HL-60/S4 (cell line): ENCODE results near the gene UNC13C.

ENCODE experiments used
- in situ Hi-C: fragments of 300-500 bp; cut with MboI; formaldehyde crosslinking; loops from 2 replicates; pipeline ENCODE4 v1.14.3; 2022; ENCODE audit warnings: low sequenced_read_pairs

UNC13C gene

DNA sequence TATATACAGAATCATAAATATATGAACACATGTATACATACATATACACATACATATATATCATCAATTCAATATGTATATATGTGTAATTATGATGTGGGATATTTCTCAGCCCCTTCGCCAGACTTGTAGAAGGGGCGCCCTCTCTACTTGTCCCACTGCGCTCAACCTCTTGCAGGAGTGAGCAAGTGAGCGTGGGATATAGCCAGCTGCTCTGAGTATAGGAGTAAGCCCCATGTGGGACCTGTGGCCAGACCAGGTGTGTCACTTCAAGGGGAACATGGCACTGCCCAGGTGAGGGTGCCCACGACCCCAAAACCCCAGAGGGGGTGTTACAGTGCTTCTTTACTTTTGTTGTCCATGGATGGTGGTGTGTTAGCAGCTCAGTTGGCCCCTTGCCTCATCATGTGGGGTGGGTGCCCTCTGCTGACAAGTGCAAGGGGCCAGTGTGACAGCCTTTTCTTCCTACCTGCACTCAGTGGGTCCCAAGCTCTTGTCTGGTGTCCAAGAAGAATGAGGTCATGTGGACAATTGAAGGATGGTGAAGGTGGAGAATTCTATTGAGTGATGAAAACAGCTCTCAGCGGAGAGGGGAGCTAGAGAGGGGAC, 304.1 kb downstream of the UNC13C start:
- in situ Hi-C loops: no loop called here

DNA sequence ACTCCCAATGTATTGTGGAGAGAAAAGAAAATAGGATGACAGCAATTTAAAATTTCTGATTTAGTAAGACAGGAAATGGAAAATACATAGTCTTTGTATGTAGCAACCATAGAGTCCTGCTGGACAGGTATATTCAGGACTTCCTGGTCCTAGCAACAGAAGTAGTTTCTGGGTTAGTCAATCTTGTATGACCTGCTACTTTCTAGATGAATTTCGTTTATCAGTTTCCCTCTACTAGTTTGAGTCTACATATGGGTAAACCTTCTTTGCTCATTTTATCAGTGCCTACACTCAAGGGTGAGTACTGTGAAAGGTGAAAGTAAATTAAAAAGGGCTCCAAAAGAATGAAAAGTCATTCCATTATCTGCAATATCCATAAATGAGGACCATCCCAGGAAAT, 309.8 kb downstream of the UNC13C start:
- in situ Hi-C loops: no loop called here

DNA sequence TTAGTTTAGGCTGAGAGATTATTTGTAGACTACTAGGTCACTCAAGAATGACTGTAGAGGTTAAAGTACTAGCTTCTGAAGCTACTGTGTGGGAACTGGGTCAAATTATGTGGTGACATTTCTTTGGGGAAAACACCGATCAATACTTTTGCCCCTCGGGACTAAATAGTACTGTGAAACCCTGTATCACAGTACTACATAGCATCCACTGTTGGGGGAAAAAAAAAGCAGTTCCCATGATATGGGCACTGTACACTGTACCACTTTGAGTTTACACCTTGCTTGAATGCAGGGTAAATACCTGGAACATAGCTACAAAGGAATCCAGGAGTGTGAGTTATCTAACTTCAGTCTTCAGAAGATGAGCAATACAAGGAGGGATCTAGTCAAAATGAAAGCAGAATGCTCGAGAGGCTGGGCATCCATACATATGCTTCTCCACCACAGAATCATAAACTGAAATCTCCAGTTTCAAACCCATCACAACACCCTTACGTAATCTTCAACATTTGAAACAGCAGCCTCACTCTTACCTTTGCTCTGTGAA, 311.4 kb downstream of the UNC13C start:
- in situ Hi-C loops: no loop called here

DNA sequence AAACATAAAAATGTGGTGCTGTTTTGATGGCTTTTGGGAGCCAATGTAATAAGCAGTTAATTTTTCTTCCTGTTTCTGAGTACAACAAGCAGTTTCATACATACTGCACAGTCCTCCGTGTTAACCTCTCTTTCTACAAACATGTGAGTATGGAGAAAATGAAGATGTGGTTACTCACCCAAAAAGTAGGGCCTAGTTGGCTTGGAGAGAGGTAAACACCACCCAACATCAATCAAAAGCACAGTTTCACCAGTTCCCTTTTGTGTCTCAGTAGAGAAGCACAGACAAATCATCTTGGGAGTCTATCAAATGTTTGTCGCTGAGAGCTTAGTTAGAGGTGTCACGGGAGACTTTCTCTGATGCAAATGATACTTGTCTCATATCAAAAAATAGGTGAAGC, 320.2 kb downstream of the UNC13C start:
- in situ Hi-C loops: no loop called here

DNA sequence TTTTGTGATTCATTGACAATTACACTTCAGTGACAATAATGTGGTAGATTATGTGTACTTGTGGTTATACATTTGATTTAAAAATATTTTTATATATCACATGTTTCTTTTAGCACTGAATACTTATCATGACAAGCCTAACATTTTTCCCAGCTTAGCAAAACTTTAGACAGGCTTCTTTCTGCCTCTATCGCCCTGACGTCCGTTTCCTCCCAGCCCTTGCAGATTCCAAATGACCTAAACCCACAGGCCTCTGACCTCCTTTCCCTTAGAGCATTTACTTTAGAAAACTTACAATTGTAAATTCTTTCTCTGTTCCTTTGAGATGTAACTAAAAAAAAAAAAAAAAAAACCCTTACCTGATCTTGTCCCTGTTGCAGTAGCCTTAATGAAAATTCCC, 326.1 kb downstream of the UNC13C start:
- in situ Hi-C loops: no loop called here

DNA sequence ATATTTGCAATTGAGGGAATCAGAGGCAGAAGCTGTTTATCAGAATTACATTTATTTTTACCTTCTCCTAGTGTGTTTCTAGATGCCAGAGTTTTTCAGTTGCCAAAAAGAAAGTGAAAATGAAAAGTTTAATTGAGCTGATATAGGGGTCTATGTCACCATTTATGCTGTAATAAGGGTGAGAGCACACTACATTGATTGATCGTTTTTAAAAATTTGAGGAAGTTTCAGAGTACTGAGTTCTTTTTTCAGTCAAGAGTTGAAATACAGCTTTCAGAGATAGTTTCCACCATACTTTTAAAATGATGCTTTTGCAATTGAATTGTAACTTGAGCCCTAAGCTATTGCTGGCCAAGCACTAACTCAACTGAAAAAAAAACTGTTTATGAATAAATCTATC, 326.9 kb downstream of the UNC13C start:
- in situ Hi-C loops: no loop called here

DNA sequence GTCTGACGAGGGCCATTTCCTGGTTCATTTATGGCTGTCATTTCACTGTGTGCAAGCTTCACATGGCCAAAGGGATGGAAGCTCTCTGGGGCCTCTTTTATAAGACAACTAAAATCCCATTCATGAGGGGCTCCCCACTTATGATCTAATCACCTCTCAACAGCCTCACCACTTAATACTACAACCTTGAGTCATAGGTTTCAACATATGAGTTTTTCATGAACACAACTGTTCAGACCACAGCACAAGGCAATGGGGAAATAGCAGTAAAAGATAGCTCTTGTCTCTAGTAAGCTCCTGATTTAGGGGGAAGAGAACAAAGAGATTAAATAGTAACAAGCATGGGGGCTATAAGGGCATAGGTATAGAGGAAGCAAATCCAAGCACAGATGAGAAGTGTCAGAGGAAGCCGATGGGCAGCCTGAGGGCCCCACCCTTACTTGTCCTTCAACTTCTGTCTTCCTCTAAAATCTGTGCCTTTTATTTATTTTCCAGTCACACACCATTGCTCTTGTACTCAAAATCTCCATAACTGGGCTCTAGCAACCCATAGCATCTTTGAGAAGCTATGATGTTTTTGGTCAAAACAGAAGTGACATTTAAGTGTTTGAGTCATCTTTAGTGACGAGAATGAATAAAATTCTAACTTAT, 329.1 kb downstream of the UNC13C start:
- in situ Hi-C loops: no loop called here

DNA sequence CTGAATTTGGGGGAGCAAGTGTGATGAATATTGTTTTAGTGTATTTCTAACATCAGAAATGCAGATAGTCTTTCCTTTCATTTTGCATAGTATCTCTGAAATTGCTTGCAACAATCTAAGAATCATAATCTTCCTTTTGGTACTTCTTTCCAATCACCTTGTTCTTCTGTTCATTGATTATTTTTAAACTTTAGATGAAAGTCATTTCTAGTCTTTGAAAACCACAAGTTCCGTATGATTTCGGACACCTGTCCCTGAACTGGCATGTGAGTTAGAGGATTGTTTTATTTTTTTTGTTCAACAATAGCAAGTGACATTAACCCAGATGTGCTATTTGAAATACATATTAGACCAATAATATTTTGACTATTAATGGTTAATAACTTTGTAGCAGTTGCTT, 329.7 kb downstream of the UNC13C start:
- in situ Hi-C loops: no loop called here

DNA sequence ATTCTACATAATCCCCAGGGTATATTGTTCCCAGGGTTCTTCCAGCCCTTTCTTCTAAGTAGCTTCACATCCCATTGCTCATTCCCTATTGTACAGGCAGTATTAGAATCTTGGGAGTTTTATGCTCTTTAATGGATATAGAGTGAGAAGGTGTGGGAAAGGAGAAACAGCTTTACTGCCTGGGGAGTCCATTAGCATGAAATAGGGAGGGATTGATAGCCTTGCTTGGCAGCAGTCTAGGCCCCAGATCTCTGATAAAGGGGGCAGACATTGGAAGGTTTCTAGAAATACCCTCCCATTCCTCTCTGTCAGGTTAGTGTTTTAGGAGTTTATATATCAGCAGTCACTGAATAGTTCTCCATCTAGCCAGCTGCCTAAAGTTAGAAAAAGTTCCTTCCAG, 334.3 kb downstream of the UNC13C start:
- in situ Hi-C loops: no loop called here

DNA sequence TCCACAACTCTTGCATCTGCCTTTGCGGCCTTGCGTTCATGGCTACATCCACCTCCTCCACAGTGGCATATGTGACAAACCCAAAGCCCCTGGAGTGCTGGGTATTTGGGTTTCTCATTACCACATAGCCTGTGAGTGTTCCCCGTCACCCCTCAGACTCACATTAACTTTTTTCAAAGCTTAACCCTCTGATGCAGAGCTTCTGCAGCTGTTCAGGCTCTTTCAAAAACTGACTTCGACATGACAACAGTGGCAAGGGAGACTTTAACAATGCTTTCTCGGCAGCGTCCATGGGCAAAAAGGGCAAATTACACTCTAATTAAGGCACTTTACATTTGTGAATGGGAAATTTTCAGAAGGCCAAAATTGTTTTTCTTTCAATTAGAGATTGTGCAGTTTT, 343.2 kb downstream of the UNC13C start:
- in situ Hi-C loops: no loop called here

DNA sequence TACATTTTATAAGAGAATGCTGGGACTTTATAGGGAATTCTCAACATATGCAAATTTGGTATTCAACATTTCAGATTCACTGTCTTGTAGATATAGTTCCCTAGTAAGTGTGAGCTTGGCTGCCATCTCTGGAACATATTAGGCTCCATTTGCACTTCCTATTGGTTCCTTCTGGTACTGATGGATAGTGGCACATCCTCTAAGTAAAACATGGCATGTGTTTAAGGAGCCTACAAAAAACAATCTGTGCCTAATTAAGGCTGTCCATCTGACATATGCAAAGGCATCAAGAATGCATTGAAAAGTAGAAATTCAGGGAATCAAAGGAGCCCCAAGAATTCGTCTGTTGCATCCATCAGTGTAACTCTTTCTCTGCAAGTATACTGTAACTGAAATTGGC, 344.1 kb downstream of the UNC13C start:
- in situ Hi-C loops: no loop called here

DNA sequence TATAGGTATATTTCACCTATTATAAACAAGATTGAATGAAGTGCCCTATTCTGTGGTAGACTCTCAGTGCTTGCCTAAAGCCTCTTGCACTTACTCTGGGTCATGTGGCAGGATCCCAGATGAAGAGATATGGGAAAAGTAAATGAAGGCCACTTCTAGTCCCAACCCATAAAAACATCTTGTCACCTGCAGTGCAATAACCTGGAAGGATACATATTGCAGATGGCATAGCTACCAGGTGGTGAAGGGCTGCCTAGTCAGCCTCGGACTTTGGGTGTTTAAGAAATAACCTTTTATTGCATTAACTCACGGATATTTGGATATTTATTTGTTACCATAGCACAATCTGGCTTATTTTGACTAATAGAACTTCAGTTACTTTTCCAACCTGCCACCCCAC, 367.1 kb downstream of the UNC13C start:
- in situ Hi-C loops: no loop called here

DNA sequence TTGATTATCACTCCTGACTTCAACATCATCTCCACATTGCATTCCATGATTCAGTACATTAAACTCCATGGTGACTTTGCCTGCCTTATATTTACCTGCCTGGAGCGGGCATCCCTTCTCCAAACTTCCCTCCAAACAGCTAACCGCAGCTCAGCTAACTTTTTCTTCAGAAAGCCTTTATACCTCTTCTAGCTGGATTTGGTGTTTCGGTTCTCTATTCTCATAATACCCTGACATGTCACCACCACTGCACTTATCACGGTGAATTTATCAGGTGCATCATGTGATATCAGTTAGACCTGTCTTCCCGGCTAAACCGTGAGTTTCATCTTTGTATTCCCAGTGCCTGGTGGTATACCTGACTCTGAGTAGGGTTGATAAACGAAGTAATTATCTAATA, 367.6 kb downstream of the UNC13C start:
- in situ Hi-C loops: no loop called here

DNA sequence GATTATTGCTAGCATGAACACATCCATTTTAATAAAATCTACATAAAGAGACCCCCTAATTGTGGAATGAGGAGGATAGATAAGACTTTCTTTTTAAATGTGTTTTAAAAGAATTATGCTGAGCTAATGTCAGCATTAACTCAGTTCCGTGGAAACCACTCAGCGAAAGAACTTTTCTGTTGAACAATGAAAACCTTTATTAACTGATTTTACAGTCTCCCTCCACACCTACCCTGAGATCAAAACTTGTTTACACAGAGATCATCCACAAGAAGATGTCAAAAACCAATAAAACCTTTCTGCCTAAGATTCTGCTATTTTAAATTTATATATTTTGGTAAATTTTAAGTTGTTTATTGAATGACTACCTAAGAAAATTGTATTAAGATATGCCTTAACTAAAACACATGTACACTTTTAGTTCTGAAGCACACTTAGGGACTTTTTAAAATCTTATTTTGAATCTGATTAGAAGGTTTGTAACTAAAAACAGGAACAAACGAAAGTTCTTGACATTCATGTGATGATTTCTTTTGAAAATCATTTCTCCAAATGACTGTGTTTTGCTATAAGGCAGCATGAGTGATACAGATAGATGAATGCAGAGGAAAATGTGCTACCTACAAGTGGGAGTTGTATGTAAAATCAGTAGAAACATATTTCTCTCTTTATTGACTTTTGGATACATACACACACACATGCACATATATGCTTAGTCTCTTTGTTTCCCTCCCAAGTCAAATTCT, 369.0 kb downstream of the UNC13C start:
- in situ Hi-C loops: no loop called here

DNA sequence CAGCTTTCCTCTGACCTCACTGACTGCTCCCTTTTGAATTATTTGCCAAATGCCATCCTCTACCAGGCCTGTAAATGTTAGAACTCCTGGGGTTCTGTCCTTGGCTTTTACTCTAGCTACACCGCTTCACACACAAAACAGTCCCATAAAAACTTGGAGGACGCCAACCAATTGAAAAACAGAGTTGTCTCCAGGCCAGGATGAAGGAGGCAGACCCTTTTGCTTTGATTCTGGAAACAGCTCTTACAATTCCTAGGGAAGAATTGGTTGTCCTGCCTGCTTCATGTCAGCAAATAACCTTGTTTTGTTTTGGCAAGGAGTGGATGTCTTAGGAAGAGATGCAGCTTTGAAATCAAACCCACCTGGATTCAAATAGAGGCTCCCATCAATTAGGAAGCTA, 375.5 kb downstream of the UNC13C start:
- in situ Hi-C loops: no loop called here

DNA sequence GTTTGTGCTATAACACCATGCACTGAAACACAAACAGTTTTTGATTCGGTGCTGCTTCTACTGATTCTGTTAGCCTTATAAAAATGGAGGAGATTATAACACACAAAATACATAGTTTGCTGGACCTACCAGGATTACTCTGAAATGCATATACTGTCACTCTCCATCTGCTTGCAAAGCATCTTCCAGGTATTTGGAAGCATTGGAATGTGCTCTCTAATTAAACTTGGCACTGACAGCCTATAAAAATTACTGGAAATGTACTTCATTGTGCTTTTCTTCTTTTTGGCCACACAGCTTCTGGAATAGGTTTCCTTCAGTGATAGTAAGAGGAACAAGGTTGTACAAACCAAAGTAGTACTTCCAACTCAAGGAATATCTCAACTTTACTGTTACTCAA, 376.1 kb downstream of the UNC13C start:
- in situ Hi-C loops: no loop called here

DNA sequence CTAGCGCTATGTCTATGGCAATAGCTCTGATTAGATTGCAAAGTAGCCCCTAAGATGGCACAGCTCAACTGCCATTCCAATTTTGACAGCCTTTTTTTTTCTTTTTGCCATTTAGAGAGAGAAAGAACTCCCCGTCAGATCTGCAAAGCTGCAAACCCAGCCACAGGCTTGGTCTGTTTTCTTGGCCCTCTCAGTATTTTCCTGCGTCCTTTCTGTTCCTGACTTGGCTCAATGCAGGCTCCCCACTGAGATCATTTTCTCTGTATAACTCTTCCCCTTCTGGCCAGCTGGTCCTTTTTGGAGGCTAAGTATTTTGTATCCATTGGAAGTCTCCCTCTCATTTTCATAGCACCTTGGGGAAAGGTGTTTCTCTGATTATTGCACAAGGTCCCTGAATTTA, 386.7 kb downstream of the UNC13C start:
- in situ Hi-C loops: no loop called here

DNA sequence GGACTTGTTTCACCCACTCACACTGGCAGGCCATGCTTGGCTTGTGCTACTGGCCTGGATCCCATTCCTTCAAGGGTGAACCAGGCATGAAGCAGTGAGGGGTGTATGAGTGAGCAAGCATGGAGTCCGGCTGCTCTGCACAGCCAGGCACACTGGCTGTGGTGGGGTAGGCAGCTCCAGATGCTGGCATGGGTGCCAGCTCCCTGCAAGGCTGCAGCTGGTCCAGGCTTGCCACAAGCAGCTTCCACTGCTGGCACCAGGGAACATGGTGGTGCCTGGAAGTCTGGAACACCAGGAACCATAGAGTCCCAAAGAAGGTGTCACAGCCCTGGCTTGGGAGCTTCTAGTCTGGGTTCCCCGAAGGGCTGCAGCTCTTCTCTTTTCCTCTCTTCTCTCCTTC, 395.1 kb downstream of the UNC13C start:
- in situ Hi-C loops: no loop called here

DNA sequence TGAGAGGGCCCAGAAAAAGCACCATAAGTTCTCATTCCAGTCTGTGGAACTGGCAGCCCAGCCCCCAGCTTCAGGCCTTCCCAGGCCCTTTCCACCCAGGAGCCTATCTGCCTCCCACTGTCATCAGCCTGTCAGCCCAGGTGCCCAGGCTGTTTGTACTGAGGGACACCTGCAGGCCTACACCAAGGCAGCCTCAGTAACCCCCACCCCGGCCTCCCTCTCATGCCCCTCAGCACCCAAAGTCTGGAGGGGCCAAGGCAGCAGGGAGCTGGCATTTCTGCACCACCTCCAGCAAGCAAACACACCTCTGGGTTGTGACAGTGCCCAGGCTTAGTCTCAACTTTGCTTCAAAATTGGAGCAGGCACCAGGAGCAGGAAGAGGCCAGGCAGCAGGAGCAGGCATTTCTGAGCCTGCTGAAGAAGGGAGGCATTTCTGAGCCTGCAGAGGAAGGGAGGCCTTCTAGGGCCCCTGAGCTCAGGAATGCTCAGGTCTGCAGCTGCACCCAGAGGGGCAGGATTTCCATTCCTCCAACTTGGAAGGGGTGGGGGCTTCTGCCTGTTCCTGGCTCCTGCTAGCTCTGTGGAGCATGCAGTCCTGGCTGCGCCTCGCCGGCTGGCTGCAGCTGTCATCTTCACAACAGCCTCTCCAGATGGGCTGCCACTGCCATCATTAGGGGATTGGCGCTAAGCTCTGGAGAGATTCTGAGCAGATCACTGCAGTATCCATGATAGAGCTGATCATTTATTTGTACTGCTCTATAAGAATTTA, 396.1 kb downstream of the UNC13C start:
- in situ Hi-C loops: no loop called here

DNA sequence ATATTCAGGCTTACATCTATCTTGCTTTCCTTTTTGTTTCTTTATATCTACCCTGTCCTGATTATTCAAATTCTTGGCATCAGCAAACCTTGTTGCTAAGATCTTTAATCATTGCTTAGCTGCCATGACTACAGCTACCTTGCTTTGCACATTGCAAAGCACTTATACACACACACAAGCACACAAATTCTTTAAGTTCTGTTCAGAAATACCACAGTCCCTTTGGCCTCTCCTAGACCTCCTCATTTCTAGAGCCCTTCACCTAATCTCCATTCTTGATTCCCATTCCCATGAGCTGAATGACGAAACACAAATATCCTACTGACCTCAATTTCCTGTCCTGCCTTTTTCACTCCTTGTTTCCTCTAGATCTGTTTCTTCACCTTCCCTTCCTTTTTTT, 409.6 kb downstream of the UNC13C start:
- in situ Hi-C loops: no loop called here

DNA sequence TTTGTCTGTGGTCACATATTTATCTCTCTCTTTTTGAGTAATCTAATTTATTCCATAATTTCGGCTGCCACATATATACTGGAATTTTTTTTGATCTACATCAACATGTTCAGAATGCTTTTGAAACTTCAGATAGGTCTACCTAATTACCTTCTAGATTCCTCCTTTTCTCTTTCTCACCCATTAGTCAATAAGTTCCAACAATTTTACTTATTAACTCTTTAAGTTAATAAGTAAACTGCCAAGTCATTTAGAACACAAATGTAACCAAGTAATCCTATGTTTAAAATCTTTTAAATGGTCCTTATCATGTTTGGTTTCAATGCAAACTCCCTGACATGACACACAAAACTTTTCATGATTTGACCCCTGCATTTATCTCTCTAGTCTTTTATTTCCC, 410.5 kb downstream of the UNC13C start:
- in situ Hi-C loops: no loop called here
